Neutrophil (primary cell): ENCODE measurements around the gene TUBG1.
"Not testable (repeated sequence)": the region's sequence is repeated elsewhere in the genome, so short reads cannot be mapped to it uniquely, and the experiment has no call there.

Source experiments
- H3K27ac ChIP-seq: fragments of 200-600 bp; sonication (generic); 2 replicates; pipeline ENCODE4 v1.5.1; 2016; ENCODE audit warnings: mild to moderate bottlenecking, moderate library complexity
- H3K27me3 ChIP-seq: fragments of 200-600 bp; sonication (generic); 2 replicates; pipeline ENCODE4 v1.6.0; 2016; ENCODE audit warnings: mild to moderate bottlenecking
- H3K36me3 ChIP-seq: fragments of 200-600 bp; sonication (generic); 2 replicates; pipeline ENCODE4 v1.5.1; 2017
- H3K4me1 ChIP-seq, 2 experiments: fragments of 200-600 bp in 1 of 2; sonication (generic) in 1 of 2; 1 replicate in 1 of 2; 2 replicates in 1 of 2; pipeline versions ENCODE4 v1.5.1 to v1.6.1; 2013 to 2016; ENCODE audit warnings: low read depth in 1 of 2, low read length in 1 of 2, mild to moderate bottlenecking in 1 of 2, moderate library complexity in 1 of 2; ENCODE audit not compliant: control insufficient read depth in 1 of 2, insufficient read depth in 1 of 2
- H3K4me3 ChIP-seq, 2 experiments: fragments of 200-600 bp in 1 of 2; sonication (generic) in 1 of 2; 1 replicate in 1 of 2; 2 replicates in 1 of 2; pipeline ENCODE4 v1.5.1; 2013 to 2016; ENCODE audit warnings: low read depth in 1 of 2, low read length in 1 of 2, mild to moderate bottlenecking in 1 of 2, moderate library complexity in 1 of 2
- H3K9me3 ChIP-seq: fragments of 200-600 bp; sonication (generic); 2 replicates; pipeline ENCODE4 v1.5.1; 2016
- TF ChIP-seq, protein P1 (sequence below): fragments of 200-600 bp; sonication (generic); IDR thresholded peaks from 2 replicates; pipeline ENCODE4 v1.5.1; 2016; ENCODE audit warnings: antibody characterized with exemption

TUBG1 gene

GRCh38 chr17:42612013-42612412 lies 2.5 kb downstream of the TUBG1 start:
- H3K4me3 ChIP-seq = no peak overlapping the region
- H3K4me1 ChIP-seq = peaks cover 27 to 33% of the 10 kb centered on the region in 2 experiments
- peaks cover 33% of the 10 kb centered on the region for H3K36me3 ChIP-seq
- TF ChIP-seq, protein P1, sequence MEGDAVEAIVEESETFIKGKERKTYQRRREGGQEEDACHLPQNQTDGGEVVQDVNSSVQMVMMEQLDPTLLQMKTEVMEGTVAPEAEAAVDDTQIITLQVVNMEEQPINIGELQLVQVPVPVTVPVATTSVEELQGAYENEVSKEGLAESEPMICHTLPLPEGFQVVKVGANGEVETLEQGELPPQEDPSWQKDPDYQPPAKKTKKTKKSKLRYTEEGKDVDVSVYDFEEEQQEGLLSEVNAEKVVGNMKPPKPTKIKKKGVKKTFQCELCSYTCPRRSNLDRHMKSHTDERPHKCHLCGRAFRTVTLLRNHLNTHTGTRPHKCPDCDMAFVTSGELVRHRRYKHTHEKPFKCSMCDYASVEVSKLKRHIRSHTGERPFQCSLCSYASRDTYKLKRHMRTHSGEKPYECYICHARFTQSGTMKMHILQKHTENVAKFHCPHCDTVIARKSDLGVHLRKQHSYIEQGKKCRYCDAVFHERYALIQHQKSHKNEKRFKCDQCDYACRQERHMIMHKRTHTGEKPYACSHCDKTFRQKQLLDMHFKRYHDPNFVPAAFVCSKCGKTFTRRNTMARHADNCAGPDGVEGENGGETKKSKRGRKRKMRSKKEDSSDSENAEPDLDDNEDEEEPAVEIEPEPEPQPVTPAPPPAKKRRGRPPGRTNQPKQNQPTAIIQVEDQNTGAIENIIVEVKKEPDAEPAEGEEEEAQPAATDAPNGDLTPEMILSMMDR = no peak
- H3K27me3 ChIP-seq = no peaks in the 10 kb centered on the region
- H3K27ac ChIP-seq = no peak overlapping the region
- no peaks in the 10 kb centered on the region for H3K9me3 ChIP-seq

- Histone ChIP-seq H3K4me3 (no peak overlapping the region), H3K36me3 (peaks cover 33% of the 10 kb centered on the region), H3K27me3 (no peaks in the 10 kb centered on the region), H3K27ac (no peak overlapping the region), H3K4me1 (peaks cover 10 to 15% of the 10 kb centered on the region in 2 experiments), H3K9me3 (no peaks in the 10 kb centered on the region)
- TF ChIP-seq, protein P1 = no peak
These were observed 4.3 kb downstream of the TUBG1 start for GRCh38 chr17:42613699-42614295.

GRCh38 chr17:42617956-42618431 lies 8.5 kb downstream of the TUBG1 start:
- no peak overlapping the region for H3K4me3 ChIP-seq
- H3K36me3 ChIP-seq = peaks cover 23% of the 10 kb centered on the region
- no peaks in the 10 kb centered on the region for H3K9me3 ChIP-seq
- no peaks in the 10 kb centered on the region for H3K27me3 ChIP-seq
- H3K27ac ChIP-seq = no peak overlapping the region
- TF ChIP-seq, protein P1 = no peak
- no peaks in the 10 kb centered on the region for H3K4me1 ChIP-seq

GRCh38 chr17:42618442-42619150 lies 9.1 kb downstream of the TUBG1 start:
- Histone ChIP-seq H3K27ac (no peak overlapping the region), H3K4me1 (no peaks in the 10 kb centered on the region), H3K9me3 (no peaks in the 10 kb centered on the region), H3K4me3 (no peak overlapping the region), H3K27me3 (no peaks in the 10 kb centered on the region), H3K36me3 (peaks cover 20% of the 10 kb centered on the region)
- TF ChIP-seq, protein P1 = no peak

GRCh38 chr17:42621987-42622386 lies 12.5 kb downstream of the TUBG1 start:
- H3K27me3 ChIP-seq, H3K36me3 ChIP-seq, H3K27ac ChIP-seq, H3K4me3 ChIP-seq, H3K4me1 ChIP-seq, H3K9me3 ChIP-seq: not testable (repeated sequence)

DNA sequence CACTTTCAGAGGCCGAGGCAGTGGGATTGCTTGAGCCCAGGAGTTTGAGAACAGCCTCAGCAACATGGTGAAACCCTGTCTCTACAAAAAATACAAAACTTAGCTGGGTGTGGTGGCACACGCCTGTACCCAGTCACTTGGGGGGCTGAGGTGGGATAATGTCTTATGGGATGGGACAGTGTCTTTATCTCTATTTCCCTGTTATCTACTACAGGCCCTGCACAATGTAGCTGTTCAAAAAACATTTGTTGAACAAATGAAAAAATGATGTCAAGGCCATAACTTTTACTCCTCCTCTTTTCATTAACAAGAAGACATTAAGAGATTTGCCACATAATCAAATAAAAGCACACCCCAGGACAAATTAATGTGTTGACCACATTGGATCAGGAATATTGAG lies 13.8 kb downstream of the TUBG1 start:
- TF ChIP-seq, protein P1 = no peak
- Histone ChIP-seq H3K27me3 (no peaks in the 10 kb centered on the region), H3K4me1 (peaks cover 0 to 4% of the 10 kb centered on the region in 2 experiments), H3K9me3 (no peaks in the 10 kb centered on the region), H3K27ac (no peak overlapping the region), H3K4me3 (no peak overlapping the region), H3K36me3 (no peaks in the 10 kb centered on the region)
